HEK293 (cell line): ENCODE measurements around the gene MAP1A.

Source experiments
- ATF2 ChIP-seq: fragments of 450-650 bp; formaldehyde crosslinking; IDR thresholded peaks from 2 replicates; pipeline ENCODE4 v1.5.1; 2016; ENCODE audit warnings: missing biosample characterization, missing genetic modification characterization, low read depth
- HOXC10 ChIP-seq: sonication (generic); formaldehyde crosslinking; IDR thresholded peaks from 2 replicates; pipeline ENCODE4 v1.8.1; 2023; ENCODE audit warnings: mild to moderate bottlenecking, missing genetic modification reagents
- PATZ1 ChIP-seq: fragments of 450-650 bp; formaldehyde crosslinking; IDR thresholded peaks from 2 replicates; pipeline ENCODE4 v1.5.1; 2016; ENCODE audit warnings: missing biosample characterization, missing genetic modification characterization
- REST ChIP-seq: fragments of 450-650 bp; formaldehyde crosslinking; IDR thresholded peaks from 2 replicates; pipeline ENCODE4 v1.5.1; 2016; ENCODE audit warnings: missing biosample characterization, missing genetic modification characterization
- SALL2 ChIP-seq: fragments of 450-650 bp; formaldehyde crosslinking; IDR thresholded peaks from 2 replicates; pipeline ENCODE4 v1.5.0; 2017; ENCODE audit warnings: missing biosample characterization, mild to moderate bottlenecking, missing genetic modification characterization, borderline replicate concordance
- YY1 ChIP-seq: fragments of 450-650 bp; formaldehyde crosslinking; IDR thresholded peaks from 2 replicates; pipeline ENCODE4 v1.5.1; 2018; ENCODE audit warnings: missing biosample characterization, missing genetic modification characterization
- ZBTB21 ChIP-seq: fragments of 450-650 bp; formaldehyde crosslinking; IDR thresholded peaks from 2 replicates; pipeline ENCODE4 v1.5.1; 2017; ENCODE audit warnings: missing biosample characterization, missing genetic modification characterization
- ZNF138 ChIP-seq: fragments of 450-650 bp; formaldehyde crosslinking; IDR thresholded peaks from 2 replicates; pipeline ENCODE4 v1.5.1; 2016; ENCODE audit warnings: missing biosample characterization, missing genetic modification characterization, borderline replicate concordance
- ZNF350 ChIP-seq: fragments of 450-650 bp; formaldehyde crosslinking; IDR thresholded peaks from 2 replicates; pipeline ENCODE4 v1.5.0; 2017; ENCODE audit warnings: missing biosample characterization, mild to moderate bottlenecking, missing genetic modification characterization
- ZNF629 ChIP-seq: fragments of 450-650 bp; formaldehyde crosslinking; IDR thresholded peaks from 2 replicates; pipeline ENCODE4 v1.5.1; 2017; ENCODE audit warnings: missing biosample characterization, missing genetic modification characterization
- TF ChIP-seq, protein P1 (sequence below): fragments of 450-650 bp; formaldehyde crosslinking; IDR thresholded peaks from 2 replicates; pipeline ENCODE4 v1.5.1; 2016; ENCODE audit warnings: missing biosample characterization, missing genetic modification characterization

DNA sequence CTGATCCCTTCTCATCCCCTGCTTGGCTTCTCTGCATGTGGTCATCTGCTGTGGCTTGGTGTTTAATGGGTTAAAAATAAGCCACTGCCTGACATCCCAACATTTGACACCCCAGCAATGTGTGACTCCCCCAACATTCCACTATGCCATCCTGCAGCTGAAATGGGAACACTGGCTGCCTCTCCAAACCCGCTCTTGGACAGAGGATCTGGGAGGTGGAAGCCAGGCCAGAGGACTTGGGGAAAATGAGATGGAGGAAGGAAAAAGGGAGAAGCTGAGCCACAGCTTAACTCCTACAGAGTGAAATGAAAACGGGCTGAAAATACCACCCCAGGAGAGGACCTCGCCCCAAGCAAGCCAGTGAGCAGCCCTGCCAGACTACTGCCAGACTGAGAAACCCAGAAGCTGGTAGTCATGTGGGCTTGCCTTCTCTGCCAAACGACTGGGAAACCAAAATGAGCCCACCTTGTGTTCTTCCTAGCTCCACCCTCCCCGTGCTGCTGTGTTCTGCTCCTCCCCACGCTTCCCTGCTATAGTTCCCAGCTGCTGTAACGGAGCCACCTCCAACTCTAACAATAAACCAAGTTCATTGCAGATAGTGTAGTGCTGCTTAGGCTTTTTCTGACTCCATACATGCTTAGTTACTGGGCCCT, 13.7 kb downstream of the MAP1A start:
- TF ChIP-seq REST (tag by site-specific recombination) (no peak), SALL2 (no peak), ZBTB21 (tag by site-specific recombination) (no peak), ATF2 (tag by site-specific recombination) (no peak), ZNF138 (tag by site-specific recombination) (no peak), YY1 (tag by site-specific recombination) (no peak), HOXC10 (CRISPR knock-in tag) (no peak), ZNF350 (tag by site-specific recombination) (no peak), ZNF629 (no peak), PATZ1 (no peak)
- TF ChIP-seq, protein P1, sequence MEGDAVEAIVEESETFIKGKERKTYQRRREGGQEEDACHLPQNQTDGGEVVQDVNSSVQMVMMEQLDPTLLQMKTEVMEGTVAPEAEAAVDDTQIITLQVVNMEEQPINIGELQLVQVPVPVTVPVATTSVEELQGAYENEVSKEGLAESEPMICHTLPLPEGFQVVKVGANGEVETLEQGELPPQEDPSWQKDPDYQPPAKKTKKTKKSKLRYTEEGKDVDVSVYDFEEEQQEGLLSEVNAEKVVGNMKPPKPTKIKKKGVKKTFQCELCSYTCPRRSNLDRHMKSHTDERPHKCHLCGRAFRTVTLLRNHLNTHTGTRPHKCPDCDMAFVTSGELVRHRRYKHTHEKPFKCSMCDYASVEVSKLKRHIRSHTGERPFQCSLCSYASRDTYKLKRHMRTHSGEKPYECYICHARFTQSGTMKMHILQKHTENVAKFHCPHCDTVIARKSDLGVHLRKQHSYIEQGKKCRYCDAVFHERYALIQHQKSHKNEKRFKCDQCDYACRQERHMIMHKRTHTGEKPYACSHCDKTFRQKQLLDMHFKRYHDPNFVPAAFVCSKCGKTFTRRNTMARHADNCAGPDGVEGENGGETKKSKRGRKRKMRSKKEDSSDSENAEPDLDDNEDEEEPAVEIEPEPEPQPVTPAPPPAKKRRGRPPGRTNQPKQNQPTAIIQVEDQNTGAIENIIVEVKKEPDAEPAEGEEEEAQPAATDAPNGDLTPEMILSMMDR (tag by site-specific recombination) = no peak
